NCI-H2227 treated with DMSO at 0.1 percent for 48 hours (cell line): ENCODE measurements around the gene COL23A1.

Experiments used
- DNase-seq: peaks from one replicate; lab custom pipeline; 2025; lab: John Stamatoyannopoulos, UW

Gene COL23A1

GRCh38 chr5:178339272-178339671 is 250.9 kb downstream of the COL23A1 start:
- DNase-seq, result no peak

GRCh38 chr5:178338750-178339144 is 251.4 kb downstream of the COL23A1 start:
- DNase-seq, result no peak

GRCh38 chr5:178338126-178338749 is 252.0 kb downstream of the COL23A1 start:
- no peak for DNase-seq

- DNase-seq, result no peak
Measured at GRCh38 chr5:178337334-178337741, 252.9 kb downstream of the COL23A1 start.

- DNase-seq, result no peak
Measured at GRCh38 chr5:178336889-178337288, 253.3 kb downstream of the COL23A1 start.

GRCh38 chr5:178335302-178336030 is 254.7 kb downstream of the COL23A1 start:
- DNase-seq, result no peak

GRCh38 chr5:178334861-178335260 is 255.3 kb downstream of the COL23A1 start:
- DNase-seq, result no peak

GRCh38 chr5:178333821-178334481 is 256.2 kb downstream of the COL23A1 start:
- no peak for DNase-seq

GRCh38 chr5:178332210-178332641 is 258.0 kb downstream of the COL23A1 start:
- no peak for DNase-seq

- DNase-seq, result no peak
Measured at GRCh38 chr5:178331491-178331996, 258.6 kb downstream of the COL23A1 start.

- DNase-seq, result no peak
Measured at GRCh38 chr5:178330791-178331404, 259.3 kb downstream of the COL23A1 start.

- no peak for DNase-seq
Measured at GRCh38 chr5:178328826-178329730, 261.1 kb downstream of the COL23A1 start.

GRCh38 chr5:178327931-178328711 is 262.1 kb downstream of the COL23A1 start:
- DNase-seq, result no peak

- no peak for DNase-seq
Measured at GRCh38 chr5:178327446-178327845, 262.7 kb downstream of the COL23A1 start.

GRCh38 chr5:178326374-178326715 is 263.8 kb downstream of the COL23A1 start:
- no peak for DNase-seq

- no peak for DNase-seq
Measured at GRCh38 chr5:178325679-178326373, 264.4 kb downstream of the COL23A1 start.

- DNase-seq, result no peak
Measured at GRCh38 chr5:178325311-178325678, 264.9 kb downstream of the COL23A1 start.

GRCh38 chr5:178324481-178325310 is 265.5 kb downstream of the COL23A1 start:
- no peak for DNase-seq

- no peak for DNase-seq
Measured at GRCh38 chr5:178323961-178324360, 266.2 kb downstream of the COL23A1 start.
